Loucy (cell line): ENCODE data around the gene HNRNPUL2.
A peak's percentile ranks its signal among the peaks of the same experiment; 100 is the strongest.

Experiments used
- H2AFZ ChIP-seq: fragments of 200-600 bp; sonication (generic); 2 replicates; pipeline ENCODE4 v1.6.0; 2016; ENCODE audit warnings: antibody characterized with exemption, mild to moderate bottlenecking, low read length, moderate library complexity
- H3F3A ChIP-seq: fragments of 200-600 bp; 2 replicates; pipeline ENCODE4 v1.6.0; 2016; ENCODE audit warnings: antibody characterized with exemption, low read depth, mild to moderate bottlenecking
- H3K27me3 ChIP-seq: fragments of 200-600 bp; sonication (generic); 2 replicates; pipeline ENCODE4 v1.6.1; 2014; ENCODE audit warnings: low read length, mild to moderate bottlenecking; ENCODE audit not compliant: insufficient read depth, poor library complexity, severe bottlenecking
- H3K36me3 ChIP-seq: fragments of 200-600 bp; sonication (generic); 2 replicates; pipeline ENCODE4 v1.6.1; 2016; ENCODE audit warnings: low read length; ENCODE audit not compliant: insufficient read depth
- H3K4me1 ChIP-seq: fragments of 200-600 bp; sonication (generic); 2 replicates; pipeline ENCODE4 v1.5.1; 2014; ENCODE audit warnings: low read length, mild to moderate bottlenecking; ENCODE audit not compliant: insufficient read depth, poor library complexity, severe bottlenecking
- H3K4me2 ChIP-seq: fragments of 200-600 bp; sonication (generic); 2 replicates; pipeline ENCODE4 v1.6.0; 2014; ENCODE audit warnings: antibody characterized with exemption, low read length, low read depth, mild to moderate bottlenecking; ENCODE audit not compliant: poor library complexity, severe bottlenecking
- H3K4me3 ChIP-seq: fragments of 200-600 bp; sonication (generic); 2 replicates; pipeline ENCODE4 v1.5.1; 2014; ENCODE audit warnings: low read length, mild to moderate bottlenecking, mixed read lengths; ENCODE audit not compliant: poor library complexity, severe bottlenecking
- H3K79me2 ChIP-seq: fragments of 200-600 bp; sonication (generic); 2 replicates; pipeline ENCODE4 v1.6.1; 2014; ENCODE audit warnings: low read length; ENCODE audit not compliant: insufficient read depth
- H3K9ac ChIP-seq: fragments of 200-600 bp; sonication (generic); 2 replicates; pipeline ENCODE4 v1.6.0; 2014; ENCODE audit warnings: mild to moderate bottlenecking, low read depth, low read length, moderate library complexity; ENCODE audit not compliant: poor library complexity, severe bottlenecking
- H3K9me2 ChIP-seq: fragments of 200-600 bp; sonication (generic); replicated peaks from 2 replicates; pipeline ENCODE4 v1.6.1; 2016; ENCODE audit warnings: low read depth, low read length, mixed read lengths
- H3K9me3 ChIP-seq: fragments of 200-600 bp; sonication (generic); 2 replicates; pipeline ENCODE4 v1.6.1; 2014; ENCODE audit warnings: mild to moderate bottlenecking, antibody characterized with exemption, low read length, low read depth; ENCODE audit not compliant: insufficient read depth
- H4K20me1 ChIP-seq: fragments of 200-600 bp; sonication (generic); 2 replicates; pipeline ENCODE4 v1.6.0; 2014; ENCODE audit warnings: antibody characterized with exemption, low read length, mild to moderate bottlenecking; ENCODE audit not compliant: insufficient read depth, poor library complexity, severe bottlenecking
- CTCF ChIP-seq: fragments of 200-600 bp; sonication (generic); conservative IDR thresholded peaks from 2 replicates; pipeline ENCODE4 v1.5.1; 2014; ENCODE audit warnings: mild to moderate bottlenecking, antibody characterized with exemption, low read length
- EZH2phosphoT487 ChIP-seq: fragments of 200-600 bp; IDR thresholded peaks from 2 replicates; pipeline ENCODE4 v1.6.1; 2018; ENCODE audit warnings: antibody characterized with exemption, mild to moderate bottlenecking, moderate library complexity, borderline replicate concordance

The HNRNPUL2 gene

GRCh38 chr11:62726156-62726914 is 922 bp downstream of the HNRNPUL2 start:
- Histone ChIP-seq H3K4me2 (peak overlapping the region; percentile 98), H3K4me3 (peak overlapping the region; percentile 92), H3K36me3 (peaks cover 35% of the 10 kb centered on the region), H4K20me1 (peaks cover 72% of the 10 kb centered on the region), H3K9me2 (no peaks in the 10 kb centered on the region), H3K27me3 (no peaks in the 10 kb centered on the region), H3K79me2 (peaks cover 82% of the 10 kb centered on the region), H3F3A (peaks cover 3% of the 10 kb centered on the region), H3K9ac (peak overlapping the region; percentile 98), H3K4me1 (peaks cover 39% of the 10 kb centered on the region), H2AFZ (no peak overlapping the region), H3K9me3 (no peaks in the 10 kb centered on the region)
- TF ChIP-seq CTCF (no peak), EZH2phosphoT487 (no peak)

- TF ChIP-seq CTCF, result no peak
- no peak for TF ChIP-seq EZH2phosphoT487
- Histone ChIP-seq H3K4me1 (peaks cover 44% of the 10 kb centered on the region), H3K4me3 (peak overlapping the region; percentile 92), H3K27me3 (no peaks in the 10 kb centered on the region), H3K4me2 (peak overlapping the region; percentile 98), H2AFZ (no peak overlapping the region), H3K9me3 (no peaks in the 10 kb centered on the region), H3K36me3 (peaks cover 42% of the 10 kb centered on the region), H3K9ac (peak overlapping the region; percentile 98), H3K9me2 (no peaks in the 10 kb centered on the region), H3K79me2 (peaks cover 84% of the 10 kb centered on the region), H4K20me1 (peaks cover 77% of the 10 kb centered on the region), H3F3A (peaks cover 3% of the 10 kb centered on the region)
These were observed 1.6 kb downstream of the HNRNPUL2 start for GRCh38 chr11:62725646-62726045.

- Histone ChIP-seq H3K27me3 (no peaks in the 10 kb centered on the region), H3K4me1 (peaks cover 40% of the 10 kb centered on the region), H3K4me2 (peak overlapping the region; percentile 98), H3K9ac (peak overlapping the region; percentile 98), H3K9me3 (no peaks in the 10 kb centered on the region), H3F3A (peaks cover 3% of the 10 kb centered on the region), H3K4me3 (peak overlapping the region; percentile 92), H2AFZ (no peak overlapping the region), H3K79me2 (peaks cover 85% of the 10 kb centered on the region), H3K9me2 (no peaks in the 10 kb centered on the region), H4K20me1 (peaks cover 77% of the 10 kb centered on the region), H3K36me3 (peaks cover 56% of the 10 kb centered on the region)
- TF ChIP-seq EZH2phosphoT487 (no peak), CTCF (no peak)
These were observed 3.1 kb downstream of the HNRNPUL2 start for GRCh38 chr11:62724171-62724570.
